Measurements from ENCODE around the gene CUTA. TPM values are rescaled to one million over a fixed set of nuclear protein-coding genes. Genes with fewer than 3 reads are reported as not detected.

Gene CUTA
- 147 and 164 TPM in 2 replicates for total RNA-seq (2014; rRNA removed; shearing (Covaris generic))
- total RNA-seq (2022), result 165 and 175 TPM in 2 replicates
- Bru-seq, nascent RNA, result percentile 81 among the genes with signal in this experiment
- BruChase-seq, experiment 1, labeled RNA remaining after a 6-hour chase, result percentile 97 among the genes with signal in this experiment
- percentile 87 among the genes with signal in this experiment for BruChase-seq, experiment 2, labeled RNA remaining after a 2-hour chase
- long read RNA-seq, transcript CUTA-214 (6 exons, 661 nt), result minor isoform, 17 of 106 reads
- long read RNA-seq, transcript CUTA-210 (6 exons, 769 nt), result major isoform, 54 of 106 reads
- long read RNA-seq, transcript CUTA-205 (5 exons, 1,054 nt), result minor isoform, 17 of 106 reads
- long read RNA-seq, transcript CUTA-203 (6 exons, 937 nt), result minor isoform, 9 of 106 reads
- long read RNA-seq, partial matches to known transcripts, result 1 of 106 reads
- long read RNA-seq, other reads (novel, unspliced or antisense), result 7 of 106 reads

GRCh38 chr6:33417903-33418689, at the start of gene CUTA:
CUTA (minus strand) TSS chr6:33418107; CDS start chr6:33418000, 107 bp downstream.
- Histone ChIP-seq H3K27ac (ENCODE audit: low read depth, low read length, poor library complexity, severe bottlenecking) (peak within 1 kb of the TSS; percentile 76), H3K4me2 (ENCODE audit: low read length) (peak within 1 kb of the TSS; percentile 98), H4K20me1 (ENCODE audit: insufficient read depth, low read length) (peaks cover 6% of the 10 kb centered on the region; the same call in 1 of the 2 replicates), H3K4me1 (ENCODE audit: insufficient read depth, low read length, poor library complexity, severe bottlenecking) (peaks cover 56% of the 10 kb centered on the region), H3K79me2 (ENCODE audit: insufficient read depth, low read depth, low read length) (peaks cover 21% of the 10 kb centered on the region; the same call in 1 of the 2 replicates), H3K36me3 (ENCODE audit: insufficient read depth, low read length) (peaks cover 34% of the 10 kb centered on the region), H3K4me3 (ENCODE audit: low read depth, low read length, poor library complexity, severe bottlenecking) (peak within 1 kb of the TSS; percentile 77), H2AFZ (ENCODE audit: low read length) (peak within 1 kb of the TSS; percentile 71; the same call in 1 of the 2 replicates), H3K9me3 (ENCODE audit: low read length) (no peaks in the 10 kb centered on the region), H3K9me2 (ENCODE audit: insufficient read depth, low read length) (no peaks in the 10 kb centered on the region)
- peak; percentile 100 for DNase-seq (ENCODE audit: low spot score)
- intact Hi-C loops (cut with micrococcal nuclease; ENCODE audit: unreplicated experiment), result loop anchor here (1.0 to 10.0 kb wide), 4 partner anchors 13 to 213 kb away; partner anchors contain the start of genes HSD17B8, KIFC1, RING1 and RXRB
- peak; percentile 80 for TF ChIP-seq CTCF (conservative IDR thresholded peaks at IDR 0.05; ENCODE audit: low read length)
- TF ChIP-seq EZH2phosphoT487 (IDR thresholded peaks at IDR 0.05; ENCODE audit: borderline replicate concordance, low read depth, low read length), result no peak
- ChIA-PET CTCF (ENCODE audit: unreplicated experiment) (interaction anchor here (0.6 to 1.4 kb wide), 3 partner anchors 13 to 100 kb away, joined by 3 to 4 read pairs (median 3); partner anchors contain the start of gene ZBTB22), POLR2A (interaction anchor here (0.6 to 1.6 kb wide), 6 partner anchors 11 to 141 kb away, joined by 3 to 4 read pairs (median 4); partner anchors contain the start of genes B3GALT4 and ZBTB22)
- no TSS peak for BruUV-seq (replicated peaks)

DNA sequence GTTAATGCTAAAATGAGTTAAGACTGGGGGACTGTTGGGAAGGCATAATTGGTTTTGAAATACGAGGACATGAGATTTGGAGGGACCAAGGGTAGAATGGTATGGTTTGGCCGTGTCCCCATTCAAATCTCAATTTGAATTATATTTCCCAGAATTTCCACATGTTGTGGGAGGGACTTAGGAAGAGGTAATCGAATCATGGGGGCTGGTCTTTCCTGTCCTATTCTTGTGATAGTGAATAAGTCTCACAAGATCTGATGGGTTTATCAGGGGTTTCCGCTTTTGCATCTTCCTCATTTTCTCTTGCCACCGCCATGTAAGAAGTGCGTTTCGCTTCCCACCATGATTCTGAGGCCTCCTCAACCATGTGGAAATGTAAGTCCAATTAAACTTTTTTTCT, 49.2 kb upstream of the CUTA start:
- H3K79me2 ChIP-seq (ENCODE audit: insufficient read depth, low read depth, low read length), result no peaks in the 10 kb centered on the region
- TF ChIP-seq EZH2phosphoT487 (IDR thresholded peaks at IDR 0.05; ENCODE audit: borderline replicate concordance, low read depth, low read length) (no peak), CTCF (conservative IDR thresholded peaks at IDR 0.05; ENCODE audit: low read length) (no peak)
- H4K20me1 ChIP-seq (ENCODE audit: insufficient read depth, low read length), result no peaks in the 10 kb centered on the region
- no TSS peak for BruUV-seq (replicated peaks)
- ChIA-PET POLR2A (no interaction called here), CTCF (ENCODE audit: unreplicated experiment) (no interaction called here)
- H3K4me3 ChIP-seq (ENCODE audit: low read depth, low read length, poor library complexity, severe bottlenecking), result no peak overlapping the region
- no peaks in the 10 kb centered on the region for H3K4me1 ChIP-seq (ENCODE audit: insufficient read depth, low read length, poor library complexity, severe bottlenecking)
- intact Hi-C loops (cut with micrococcal nuclease; ENCODE audit: unreplicated experiment), result no loop called here
- no peak for DNase-seq (ENCODE audit: low spot score)
- H3K9me3 ChIP-seq (ENCODE audit: low read length), result no peaks in the 10 kb centered on the region
- no peak overlapping the region for H3K27ac ChIP-seq (ENCODE audit: low read depth, low read length, poor library complexity, severe bottlenecking)
- no peak overlapping the region for H3K4me2 ChIP-seq (ENCODE audit: low read length)
- no peaks in the 10 kb centered on the region for H3K9me2 ChIP-seq (ENCODE audit: insufficient read depth, low read length)
- no peak overlapping the region for H2AFZ ChIP-seq (ENCODE audit: low read length)
- no peaks in the 10 kb centered on the region for H3K36me3 ChIP-seq (ENCODE audit: insufficient read depth, low read length)

All from OCI-LY7 (cell line).